Smooth muscle cell (in vitro differentiated cells): ENCODE results near the gene TMEM59L. TPM values are rescaled to one million over a fixed set of nuclear protein-coding genes. Genes with fewer than 3 reads are reported as not detected.

Experiments used
- DNase-seq: peaks from one replicate; lab custom pipeline; 2025; ENCODE audit not compliant: unreplicated experiment; lab: John Stamatoyannopoulos, UW
- H2AFZ ChIP-seq: fragments of 200-600 bp; sonication (generic); 2 replicates; pipeline ENCODE4 v1.6.0; 2016; ENCODE audit warnings: antibody characterized with exemption, low read depth, mild to moderate bottlenecking
- H3F3A ChIP-seq: fragments of 200-600 bp; sonication (generic); 2 replicates; pipeline ENCODE4 v1.6.0; 2017; ENCODE audit warnings: antibody characterized with exemption, low read depth
- H3K27ac ChIP-seq: fragments of 200-600 bp; sonication (generic); 2 replicates; pipeline ENCODE4 v1.5.1; 2016; ENCODE audit warnings: low read depth, mild to moderate bottlenecking
- H3K27me3 ChIP-seq: fragments of 200-600 bp; sonication (generic); 2 replicates; pipeline ENCODE4 v1.6.1; 2016; ENCODE audit warnings: low read depth, mild to moderate bottlenecking
- H3K36me3 ChIP-seq: fragments of 200-600 bp; sonication (generic); 2 replicates; pipeline ENCODE4 v1.5.1; 2016; ENCODE audit warnings: low read depth
- H3K4me1 ChIP-seq: fragments of 200-600 bp; sonication (generic); 2 replicates; pipeline ENCODE4 v1.5.1; 2016; ENCODE audit warnings: low read depth
- H3K4me2 ChIP-seq: fragments of 200-600 bp; sonication (generic); 2 replicates; pipeline ENCODE4 v1.6.0; 2016; ENCODE audit warnings: mild to moderate bottlenecking
- H3K4me3 ChIP-seq: fragments of 200-600 bp; sonication (generic); 2 replicates; pipeline ENCODE4 v1.5.1; 2016; ENCODE audit warnings: mild to moderate bottlenecking
- H3K79me2 ChIP-seq: fragments of 200-600 bp; sonication (generic); 2 replicates; pipeline ENCODE4 v1.6.0; 2016; ENCODE audit warnings: low read depth, mild to moderate bottlenecking
- H3K9ac ChIP-seq: fragments of 200-600 bp; sonication (generic); 2 replicates; pipeline ENCODE4 v1.6.0; 2016; ENCODE audit warnings: low read depth
- H3K9me3 ChIP-seq: fragments of 200-600 bp; sonication (generic); replicated peaks from 2 replicates; pipeline ENCODE4 v1.5.1; 2016; ENCODE audit warnings: low read depth
- H4K20me1 ChIP-seq: fragments of 200-600 bp; sonication (generic); 2 replicates; pipeline ENCODE4 v1.6.0; 2016; ENCODE audit warnings: low read depth
- WGBS: methylation state at CpG from one replicate; pipeline ENCODE4 v1.1.7; 2016; ENCODE audit warnings: low lambda C conversion rate; 5-methylcytosine and 5-hydroxymethylcytosine counted together
- polyA plus RNA-seq: library from polyadenylated mRNA; unstranded; fragments of >200 nt; fragmentation: Nextera tagmentation; extraction: Ambion mirVana; gene quantifications from 2 replicates; pipeline ENCODE4 v1.2.1, GENCODE V29; 2016
- total RNA-seq: library from RNA; depleted of rRNA; stranded (reverse); fragments of >200 nt; gene quantifications from 2 replicates; pipeline ENCODE4 v1.2.3, GENCODE V29; 2014
- TF ChIP-seq, protein P1 (sequence below): fragments of 200-600 bp; sonication (generic); IDR thresholded peaks from 2 replicates; pipeline ENCODE4 v1.5.1; 2017; ENCODE audit warnings: borderline replicate concordance, mild to moderate bottlenecking, antibody characterized with exemption; ENCODE audit not compliant: insufficient read depth, poor library complexity, severe bottlenecking

The TMEM59L gene
- total and polyA plus RNA-seq, 2 experiments from 2014 or later, result 4.4 to 42.0 TPM

DNA sequence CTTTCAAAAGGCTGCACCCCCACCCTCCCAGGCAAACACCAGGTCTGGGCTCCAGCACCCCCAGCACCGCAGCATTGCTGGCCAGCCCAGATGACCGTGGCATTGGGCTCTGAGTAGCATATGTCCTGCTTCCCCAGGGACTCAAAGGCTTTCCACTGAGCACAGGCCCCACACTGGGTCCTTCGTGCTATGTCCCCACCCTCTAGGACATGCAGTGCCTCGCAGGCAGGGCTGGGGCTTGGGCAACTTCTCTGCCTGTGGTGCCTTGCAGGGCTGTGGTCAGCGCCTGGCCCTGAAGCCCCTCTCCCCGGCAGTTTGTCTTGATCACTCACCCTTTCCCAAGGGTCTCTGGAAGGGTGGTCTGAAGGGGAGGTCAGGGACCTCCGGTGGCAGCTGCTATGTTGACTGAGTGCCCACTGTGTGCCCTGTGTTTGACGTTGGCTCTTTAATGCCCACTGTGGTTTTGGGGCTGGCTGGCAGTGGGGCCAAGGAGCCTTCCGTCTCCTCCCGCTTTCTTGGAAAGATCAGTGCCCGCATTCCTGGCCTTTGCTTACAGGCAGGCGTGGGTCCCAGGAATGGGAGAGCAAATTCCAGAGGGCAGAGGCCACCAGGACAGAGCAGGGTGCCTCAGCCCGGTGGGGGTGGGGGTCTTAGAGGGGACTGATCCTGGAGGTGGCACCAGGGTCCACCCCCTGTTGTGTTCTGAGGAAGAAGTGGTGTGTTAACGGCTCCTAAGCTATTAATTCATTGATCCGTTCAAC, 50.5 kb downstream of the TMEM59L start:
- H4K20me1 ChIP-seq, result no peaks in the 10 kb centered on the region
- TF ChIP-seq, protein P1, sequence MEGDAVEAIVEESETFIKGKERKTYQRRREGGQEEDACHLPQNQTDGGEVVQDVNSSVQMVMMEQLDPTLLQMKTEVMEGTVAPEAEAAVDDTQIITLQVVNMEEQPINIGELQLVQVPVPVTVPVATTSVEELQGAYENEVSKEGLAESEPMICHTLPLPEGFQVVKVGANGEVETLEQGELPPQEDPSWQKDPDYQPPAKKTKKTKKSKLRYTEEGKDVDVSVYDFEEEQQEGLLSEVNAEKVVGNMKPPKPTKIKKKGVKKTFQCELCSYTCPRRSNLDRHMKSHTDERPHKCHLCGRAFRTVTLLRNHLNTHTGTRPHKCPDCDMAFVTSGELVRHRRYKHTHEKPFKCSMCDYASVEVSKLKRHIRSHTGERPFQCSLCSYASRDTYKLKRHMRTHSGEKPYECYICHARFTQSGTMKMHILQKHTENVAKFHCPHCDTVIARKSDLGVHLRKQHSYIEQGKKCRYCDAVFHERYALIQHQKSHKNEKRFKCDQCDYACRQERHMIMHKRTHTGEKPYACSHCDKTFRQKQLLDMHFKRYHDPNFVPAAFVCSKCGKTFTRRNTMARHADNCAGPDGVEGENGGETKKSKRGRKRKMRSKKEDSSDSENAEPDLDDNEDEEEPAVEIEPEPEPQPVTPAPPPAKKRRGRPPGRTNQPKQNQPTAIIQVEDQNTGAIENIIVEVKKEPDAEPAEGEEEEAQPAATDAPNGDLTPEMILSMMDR, result no peak
- H3K4me2 ChIP-seq, result peak overlapping the region; percentile 62
- no peaks in the 10 kb centered on the region for H3K9me3 ChIP-seq
- no peak overlapping the region for H3K4me3 ChIP-seq
- peaks cover 22% of the 10 kb centered on the region for H3K4me1 ChIP-seq
- peaks cover 12% of the 10 kb centered on the region for H3K79me2 ChIP-seq
- no peaks in the 10 kb centered on the region for H3K27me3 ChIP-seq
- DNase-seq, result no peak
- H3K36me3 ChIP-seq, result no peaks in the 10 kb centered on the region
- WGBS, result 52% methylated on average over 15 of the region's 15 CpGs
- peaks cover 23% of the 10 kb centered on the region for H3F3A ChIP-seq
- peak overlapping the region; percentile 44 for H3K9ac ChIP-seq
- H3K27ac ChIP-seq, result peak overlapping the region; percentile 59
- H2AFZ ChIP-seq, result no peak overlapping the region

DNA sequence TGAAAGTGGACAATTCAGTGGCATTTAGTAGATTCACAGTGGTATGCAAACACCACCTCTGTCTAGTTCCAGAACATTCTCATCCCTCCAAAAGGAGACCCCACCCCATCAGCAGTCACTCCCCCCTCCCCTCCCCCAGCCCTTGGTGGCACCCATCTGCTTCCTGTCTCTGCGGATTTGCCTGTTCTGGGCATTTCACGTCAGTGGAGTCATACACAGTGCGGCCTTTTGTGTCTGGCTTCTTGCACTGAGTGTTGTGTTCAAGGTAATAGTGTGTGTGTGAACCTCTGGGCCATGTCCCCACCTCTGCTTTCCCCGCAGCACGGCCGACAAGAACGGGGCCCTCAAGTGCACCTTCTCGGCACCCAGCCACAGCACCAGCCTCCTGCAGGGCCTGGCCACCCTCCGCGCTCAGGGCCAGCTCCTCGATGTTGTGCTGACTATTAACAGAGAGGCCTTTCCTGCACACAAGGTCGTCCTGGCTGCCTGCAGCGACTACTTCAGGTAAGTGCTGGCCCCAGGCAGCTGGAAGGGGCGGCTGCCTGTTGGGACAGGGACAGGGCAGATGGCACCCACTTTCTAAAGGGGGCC, 51.4 kb downstream of the TMEM59L start:
- Histone ChIP-seq H2AFZ (no peak overlapping the region), H3K9ac (no peak overlapping the region), H3K4me2 (peak overlapping the region; percentile 62), H3K27me3 (no peaks in the 10 kb centered on the region), H3K9me3 (no peaks in the 10 kb centered on the region), H3K36me3 (no peaks in the 10 kb centered on the region), H3F3A (peaks cover 16% of the 10 kb centered on the region), H3K27ac (peak overlapping the region; percentile 59), H3K4me1 (peaks cover 17% of the 10 kb centered on the region), H4K20me1 (no peaks in the 10 kb centered on the region), H3K4me3 (no peak overlapping the region), H3K79me2 (peaks cover 12% of the 10 kb centered on the region)
- TF ChIP-seq, protein P1, result no peak
- DNase-seq, result no peak
- WGBS, result 82% methylated on average over 12 of the region's 14 CpGs

DNA sequence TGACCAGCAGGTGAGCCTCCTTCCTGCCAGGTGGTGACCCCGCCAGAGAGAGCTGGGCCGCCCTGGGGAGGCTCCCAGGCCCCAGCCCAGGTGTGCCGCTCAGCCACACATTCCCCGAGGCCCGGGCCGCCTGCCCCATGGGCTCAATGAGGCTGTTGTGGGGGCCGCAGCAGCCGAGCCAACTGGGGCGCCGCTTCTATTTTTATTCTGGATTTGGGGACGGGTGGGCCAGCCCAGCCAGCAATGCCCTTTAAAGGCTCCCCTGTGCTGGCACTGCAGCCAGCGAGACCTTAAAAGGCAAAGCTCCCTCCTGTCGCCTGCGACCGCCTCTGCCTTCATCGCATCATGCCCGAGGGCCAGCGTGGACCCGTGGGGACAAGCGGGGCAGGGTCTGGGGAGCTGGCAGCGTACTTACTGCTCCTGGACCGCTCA, 53.1 kb downstream of the TMEM59L start:
- no peak for DNase-seq
- Histone ChIP-seq H3K4me3 (no peak overlapping the region), H3K9me3 (no peaks in the 10 kb centered on the region), H3K79me2 (peaks cover 12% of the 10 kb centered on the region), H4K20me1 (peaks cover 7% of the 10 kb centered on the region), H3K9ac (no peak overlapping the region), H3K4me2 (no peak overlapping the region), H3K27me3 (no peaks in the 10 kb centered on the region), H3K4me1 (peaks cover 8% of the 10 kb centered on the region), H2AFZ (no peak overlapping the region), H3K36me3 (no peaks in the 10 kb centered on the region), H3F3A (peaks cover 9% of the 10 kb centered on the region), H3K27ac (no peak overlapping the region)
- WGBS, result 89% methylated on average over 22 of the region's 22 CpGs
- TF ChIP-seq, protein P1, result no peak

DNA sequence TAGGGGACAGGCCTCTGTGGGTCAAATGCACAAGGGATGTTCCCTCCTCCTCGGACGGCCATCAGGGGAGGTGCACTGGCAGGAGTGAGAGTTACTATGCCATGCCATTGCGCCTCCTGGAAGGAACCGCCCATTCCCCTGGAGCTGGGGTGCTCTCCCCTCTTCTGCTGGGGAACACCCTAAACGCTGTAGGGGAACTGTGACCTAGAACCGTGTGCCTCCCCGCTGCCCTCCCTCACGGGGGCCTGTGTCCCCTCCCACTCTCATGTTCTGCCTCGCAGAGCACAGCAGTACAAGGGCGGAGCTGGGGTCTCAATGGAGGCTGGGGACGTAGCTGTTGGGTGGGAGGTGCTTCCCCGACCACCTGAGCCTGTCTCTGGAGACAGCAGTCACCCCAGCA, 53.6 kb downstream of the TMEM59L start:
- TF ChIP-seq, protein P1, result no peak
- peaks cover 3% of the 10 kb centered on the region for H3F3A ChIP-seq
- no peak overlapping the region for H3K27ac ChIP-seq
- H3K9me3 ChIP-seq, result no peaks in the 10 kb centered on the region
- 86% methylated on average over 12 of the region's 12 CpGs for WGBS
- H3K36me3 ChIP-seq, result no peaks in the 10 kb centered on the region
- H2AFZ ChIP-seq, result no peak overlapping the region
- no peak overlapping the region for H3K9ac ChIP-seq
- H3K79me2 ChIP-seq, result peaks cover 10% of the 10 kb centered on the region
- H3K27me3 ChIP-seq, result no peaks in the 10 kb centered on the region
- H3K4me3 ChIP-seq, result no peak overlapping the region
- no peak overlapping the region for H3K4me2 ChIP-seq
- H4K20me1 ChIP-seq, result peaks cover 7% of the 10 kb centered on the region
- H3K4me1 ChIP-seq, result peaks cover 8% of the 10 kb centered on the region
- no peak for DNase-seq
